DOHH2 (cell line): ENCODE data around the gene COL12A1.
"Not testable (repeated sequence)": the region's sequence is repeated elsewhere in the genome, so short reads cannot be mapped to it uniquely, and the experiment has no call there.

Source experiments
- H3F3A ChIP-seq: fragments of 200-600 bp; sonication (generic), shearing (Covaris generic); 2 replicates; pipeline ENCODE4 v1.6.0; 2016; ENCODE audit warnings: antibody characterized with exemption, mild to moderate bottlenecking; ENCODE audit not compliant: control insufficient read depth, insufficient read depth
- H3K27ac ChIP-seq: fragments of 200-600 bp; sonication (generic); 2 replicates; pipeline ENCODE4 v1.5.1; 2014; ENCODE audit warnings: low read depth, mild to moderate bottlenecking, low read length, moderate library complexity
- H3K27me3 ChIP-seq: fragments of 200-600 bp; sonication (generic); 2 replicates; pipeline ENCODE4 v1.6.1; 2014; ENCODE audit warnings: mild to moderate bottlenecking, low read length, mixed read lengths; ENCODE audit not compliant: control insufficient read depth
- H3K36me3 ChIP-seq: fragments of 200-600 bp; sonication (generic); 2 replicates; pipeline ENCODE4 v1.6.1; 2014; ENCODE audit warnings: mild to moderate bottlenecking, low read length, moderate library complexity, mixed read lengths; ENCODE audit not compliant: control insufficient read depth
- H3K4me1 ChIP-seq: fragments of 200-600 bp; sonication (generic); 2 replicates; pipeline ENCODE4 v1.6.1; 2014; ENCODE audit warnings: mild to moderate bottlenecking, low read length, mixed read lengths; ENCODE audit not compliant: control insufficient read depth
- H3K4me2 ChIP-seq: fragments of 200-600 bp; sonication (generic); 2 replicates; pipeline ENCODE4 v1.6.0; 2014; ENCODE audit warnings: mild to moderate bottlenecking, low read length, moderate library complexity
- H3K4me3 ChIP-seq: fragments of 200-600 bp; sonication (generic); 2 replicates; pipeline ENCODE4 v1.5.1; 2014; ENCODE audit warnings: mild to moderate bottlenecking, low read length, mixed read lengths
- H3K79me2 ChIP-seq: fragments of 200-600 bp; sonication (generic); 2 replicates; pipeline ENCODE4 v1.6.1; 2014; ENCODE audit warnings: mild to moderate bottlenecking, low read length, mixed read lengths; ENCODE audit not compliant: control insufficient read depth
- H3K9me2 ChIP-seq: fragments of 200-600 bp; sonication (generic); replicated peaks from 2 replicates; pipeline ENCODE4 v1.6.1; 2014; ENCODE audit warnings: mild to moderate bottlenecking, low read length, mixed read lengths; ENCODE audit not compliant: control insufficient read depth
- H3K9me3 ChIP-seq: fragments of 200-600 bp; sonication (generic); 2 replicates; pipeline ENCODE4 v1.6.1; 2014; ENCODE audit warnings: antibody characterized with exemption, low read length, mixed read lengths; ENCODE audit not compliant: control insufficient read depth, insufficient read depth
- H4K20me1 ChIP-seq: fragments of 200-600 bp; sonication (generic); 2 replicates; pipeline ENCODE4 v1.6.0; 2014; ENCODE audit warnings: low read depth, mild to moderate bottlenecking, antibody characterized with exemption, low read length, moderate library complexity; ENCODE audit not compliant: control insufficient read depth, insufficient read depth
- EZH2phosphoT487 ChIP-seq: fragments of 200-600 bp; sonication (generic); IDR thresholded peaks from 2 replicates; pipeline ENCODE4 v1.6.1; 2017; ENCODE audit warnings: borderline replicate concordance, mild to moderate bottlenecking, antibody characterized with exemption, low read length, moderate library complexity, mixed read lengths
- TF ChIP-seq, protein P1 (sequence below): fragments of 200-600 bp; sonication (generic); IDR thresholded peaks from one replicate; pipeline ENCODE4 v1.5.1; 2014; ENCODE audit warnings: antibody characterized with exemption, mild to moderate bottlenecking, low read depth, low read length; ENCODE audit not compliant: poor library complexity, severe bottlenecking

Gene COL12A1

DNA sequence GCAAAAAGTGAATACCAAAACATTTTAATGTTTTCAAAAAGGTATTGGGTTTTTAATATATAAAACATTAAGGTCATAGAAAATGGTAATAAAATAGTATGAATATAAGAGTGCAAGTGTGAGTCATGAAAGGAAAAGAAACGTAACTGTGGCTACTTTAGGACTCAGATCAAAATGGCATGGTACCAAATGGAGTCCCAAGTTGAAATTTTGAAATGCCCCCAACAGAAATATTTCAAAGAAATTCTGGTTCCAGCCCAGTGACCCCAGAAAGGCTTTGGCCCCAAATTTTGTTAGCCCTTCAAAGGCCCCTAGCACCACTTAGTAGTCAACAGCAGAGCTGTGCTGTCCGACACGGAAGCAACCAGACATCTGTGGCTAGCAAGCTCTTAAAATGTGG lies 6.0 kb downstream of the COL12A1 start:
- Histone ChIP-seq H3F3A (no peaks in the 10 kb centered on the region), H4K20me1 (no peaks in the 10 kb centered on the region), H3K4me2 (no peak overlapping the region), H3K36me3 (no peaks in the 10 kb centered on the region), H3K9me2 (no peaks in the 10 kb centered on the region), H3K4me3 (no peak overlapping the region), H3K27ac (no peak overlapping the region), H3K79me2 (no peaks in the 10 kb centered on the region), H3K9me3 (no peaks in the 10 kb centered on the region), H3K27me3 (peaks cover 8% of the 10 kb centered on the region), H3K4me1 (no peaks in the 10 kb centered on the region)
- TF ChIP-seq EZH2phosphoT487 = no peak
- TF ChIP-seq, protein P1, sequence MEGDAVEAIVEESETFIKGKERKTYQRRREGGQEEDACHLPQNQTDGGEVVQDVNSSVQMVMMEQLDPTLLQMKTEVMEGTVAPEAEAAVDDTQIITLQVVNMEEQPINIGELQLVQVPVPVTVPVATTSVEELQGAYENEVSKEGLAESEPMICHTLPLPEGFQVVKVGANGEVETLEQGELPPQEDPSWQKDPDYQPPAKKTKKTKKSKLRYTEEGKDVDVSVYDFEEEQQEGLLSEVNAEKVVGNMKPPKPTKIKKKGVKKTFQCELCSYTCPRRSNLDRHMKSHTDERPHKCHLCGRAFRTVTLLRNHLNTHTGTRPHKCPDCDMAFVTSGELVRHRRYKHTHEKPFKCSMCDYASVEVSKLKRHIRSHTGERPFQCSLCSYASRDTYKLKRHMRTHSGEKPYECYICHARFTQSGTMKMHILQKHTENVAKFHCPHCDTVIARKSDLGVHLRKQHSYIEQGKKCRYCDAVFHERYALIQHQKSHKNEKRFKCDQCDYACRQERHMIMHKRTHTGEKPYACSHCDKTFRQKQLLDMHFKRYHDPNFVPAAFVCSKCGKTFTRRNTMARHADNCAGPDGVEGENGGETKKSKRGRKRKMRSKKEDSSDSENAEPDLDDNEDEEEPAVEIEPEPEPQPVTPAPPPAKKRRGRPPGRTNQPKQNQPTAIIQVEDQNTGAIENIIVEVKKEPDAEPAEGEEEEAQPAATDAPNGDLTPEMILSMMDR = no peak

DNA sequence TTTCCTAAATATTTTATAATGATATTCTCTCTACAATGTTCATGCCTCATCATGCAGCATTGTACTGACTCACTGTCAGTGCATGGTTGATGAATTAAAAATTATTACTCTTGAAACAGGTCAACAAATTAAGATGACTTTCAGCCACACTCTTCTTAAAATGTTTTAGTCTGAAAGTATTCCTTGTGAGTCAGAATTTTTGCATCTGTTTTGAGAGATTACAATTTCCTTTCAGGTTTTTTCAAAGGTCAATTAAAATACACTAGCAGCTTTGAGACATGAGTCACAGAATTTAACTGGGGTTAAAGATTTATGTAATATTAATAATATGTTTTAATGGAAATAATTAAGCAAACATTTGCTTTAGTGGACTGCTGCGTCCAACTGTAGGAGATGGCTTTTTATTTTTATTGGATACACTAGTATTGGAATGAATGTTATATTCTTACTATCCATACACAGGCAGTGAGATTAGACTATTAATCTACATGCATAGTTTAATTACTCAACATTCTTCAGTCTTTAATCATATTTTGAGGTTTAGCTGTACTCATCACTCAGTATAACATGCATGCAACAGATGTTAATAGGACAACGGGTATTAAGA lies 9.7 kb downstream of the COL12A1 start:
- H3K9me2 ChIP-seq = no peaks in the 10 kb centered on the region
- H3K27me3 ChIP-seq = 0 out of 2 replicates have a peak, but pooled peaks cover under 1% of the 10 kb centered on the region
- H4K20me1 ChIP-seq = no peaks in the 10 kb centered on the region
- no peaks in the 10 kb centered on the region for H3F3A ChIP-seq
- H3K79me2 ChIP-seq = no peaks in the 10 kb centered on the region
- no peaks in the 10 kb centered on the region for H3K4me1 ChIP-seq
- H3K36me3 ChIP-seq = no peaks in the 10 kb centered on the region
- no peak overlapping the region for H3K4me2 ChIP-seq
- H3K9me3 ChIP-seq = no peaks in the 10 kb centered on the region
- TF ChIP-seq EZH2phosphoT487 = no peak
- TF ChIP-seq, protein P1 = no peak
- no peak overlapping the region for H3K4me3 ChIP-seq
- no peak overlapping the region for H3K27ac ChIP-seq

DNA sequence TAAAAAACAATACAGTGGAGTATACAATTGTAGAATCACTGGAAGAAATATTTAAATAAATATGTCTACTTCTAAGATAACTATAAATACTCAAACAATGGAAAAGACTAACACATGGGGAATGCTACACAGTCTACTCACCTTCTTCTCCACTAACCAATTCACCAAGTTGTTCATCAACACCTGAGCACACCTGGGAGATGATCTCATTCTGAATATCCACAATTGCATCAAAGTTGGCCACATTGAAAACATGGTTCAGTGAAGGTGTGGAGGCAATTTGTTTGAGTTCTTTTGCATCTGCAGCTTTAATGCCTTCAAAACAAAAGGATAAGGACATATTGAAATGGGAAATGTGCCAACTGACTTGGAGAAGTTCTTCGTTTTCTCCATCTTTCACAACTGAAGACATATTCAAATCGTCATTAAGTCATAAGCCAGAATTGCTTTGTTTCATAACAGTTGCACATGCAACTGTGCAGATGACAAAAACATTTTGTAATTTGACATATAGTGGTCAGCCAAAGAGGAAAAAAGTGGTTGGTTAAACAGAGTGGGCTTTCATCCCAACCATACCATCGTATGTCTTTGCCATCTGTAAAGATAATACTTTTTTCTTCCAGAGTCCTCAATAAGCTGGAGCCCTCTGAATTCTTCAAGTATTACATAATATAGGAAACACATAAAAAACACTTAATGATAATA lies 17.5 kb downstream of the COL12A1 start:
- no peaks in the 10 kb centered on the region for H3K79me2 ChIP-seq
- H4K20me1 ChIP-seq = no peaks in the 10 kb centered on the region
- no peak overlapping the region for H3K4me3 ChIP-seq
- H3K9me3 ChIP-seq = no peaks in the 10 kb centered on the region
- H3F3A ChIP-seq = no peaks in the 10 kb centered on the region
- H3K36me3 ChIP-seq = no peaks in the 10 kb centered on the region
- TF ChIP-seq EZH2phosphoT487 = no peak
- TF ChIP-seq, protein P1 = no peak
- H3K9me2 ChIP-seq = no peaks in the 10 kb centered on the region
- H3K4me2 ChIP-seq = no peak overlapping the region
- H3K4me1 ChIP-seq = no peaks in the 10 kb centered on the region
- no peak overlapping the region for H3K27ac ChIP-seq
- 0 out of 2 replicates have a peak, but pooled peaks cover 3% of the 10 kb centered on the region for H3K27me3 ChIP-seq

DNA sequence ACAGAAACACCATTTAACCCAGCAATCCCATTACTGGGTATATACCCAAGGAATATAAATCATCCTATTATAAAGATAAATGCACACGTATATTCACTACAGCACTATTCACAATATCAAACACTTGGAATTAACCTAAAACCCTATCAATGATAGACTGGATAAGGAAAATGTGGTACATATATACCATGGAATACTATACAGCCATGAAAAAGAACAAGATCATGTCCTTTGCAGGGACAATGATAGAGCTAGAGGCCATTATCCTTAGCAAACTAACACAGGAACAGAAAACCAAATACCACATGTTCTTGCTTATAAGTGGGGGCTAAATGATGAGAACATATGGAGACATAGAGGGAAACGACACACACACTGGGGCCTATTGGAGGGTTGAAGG lies 19.3 kb downstream of the COL12A1 start:
- not testable (repeated sequence) for H3K27ac ChIP-seq, H3K36me3 ChIP-seq, H3F3A ChIP-seq, H3K27me3 ChIP-seq, H3K4me3 ChIP-seq, H3K4me1 ChIP-seq, H3K79me2 ChIP-seq, H4K20me1 ChIP-seq, H3K9me3 ChIP-seq, H3K9me2 ChIP-seq, H3K4me2 ChIP-seq
